Measurements from ENCODE around the gene HDAC4. TPM values are rescaled to one million over a fixed set of nuclear protein-coding genes. Genes with fewer than 3 reads are reported as not detected.
A peak's percentile ranks its signal among the peaks of the same experiment; 100 is the strongest.
"Not testable (repeated sequence)": the region's sequence is repeated elsewhere in the genome, so short reads cannot be mapped to it uniquely, and the experiment has no call there.

HDAC4 gene
- total RNA-seq = 10 to 100 TPM; 25.2 to 65.1 TPM

DNA sequence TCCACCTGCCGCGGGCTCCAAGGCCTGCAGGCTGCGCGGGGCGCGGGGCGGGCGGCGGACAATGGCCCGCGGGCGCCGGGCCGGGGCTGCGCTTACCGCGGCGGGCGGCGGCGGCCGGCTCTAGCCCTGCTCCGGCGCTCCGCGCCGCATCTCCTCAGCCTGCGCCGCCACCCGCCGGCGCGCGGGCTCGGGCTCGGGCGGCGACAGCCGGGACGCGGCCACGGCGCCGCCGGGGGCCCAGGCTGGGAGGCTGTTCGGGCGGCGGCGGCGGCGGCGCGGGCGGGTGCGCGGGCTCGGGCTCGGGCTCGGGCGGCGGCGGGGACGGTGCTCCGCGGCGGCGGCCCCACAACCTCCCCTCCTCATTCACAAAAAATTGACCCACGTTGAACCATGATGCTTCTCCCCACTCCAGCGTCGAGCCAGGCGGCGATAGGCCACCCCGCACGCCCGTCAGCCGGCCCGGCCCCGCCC is at the start of gene HDAC4:
TSS of gene HDAC4 (minus strand) at position 425 of the 471 bp plus-strand sequence. CDS start 48,321 bp downstream, outside the sequence.
- ATAC-seq = peak; percentile 80
- Mint-ChIP-seq H3K27me3 (peaks cover 9% of the 10 kb centered on the region), H3K27ac (peak within 1 kb of the TSS; percentile 95), H3K9me3 (ENCODE audit: low read depth) (no peaks in the 10 kb centered on the region), H3K4me1 (peaks cover 32% of the 10 kb centered on the region), H3K36me3 (peaks cover 11% of the 10 kb centered on the region), H3K4me3 (peak within 1 kb of the TSS; percentile 86)
- CTCF ChIA-PET = interaction anchor here (0.6 to 2.2 kb wide), 5 partner anchors 9 to 133 kb away, joined by 3 to 10 read pairs (median 5); no protein-coding TSS in a partner anchor
- DNase-seq = no peak

DNA sequence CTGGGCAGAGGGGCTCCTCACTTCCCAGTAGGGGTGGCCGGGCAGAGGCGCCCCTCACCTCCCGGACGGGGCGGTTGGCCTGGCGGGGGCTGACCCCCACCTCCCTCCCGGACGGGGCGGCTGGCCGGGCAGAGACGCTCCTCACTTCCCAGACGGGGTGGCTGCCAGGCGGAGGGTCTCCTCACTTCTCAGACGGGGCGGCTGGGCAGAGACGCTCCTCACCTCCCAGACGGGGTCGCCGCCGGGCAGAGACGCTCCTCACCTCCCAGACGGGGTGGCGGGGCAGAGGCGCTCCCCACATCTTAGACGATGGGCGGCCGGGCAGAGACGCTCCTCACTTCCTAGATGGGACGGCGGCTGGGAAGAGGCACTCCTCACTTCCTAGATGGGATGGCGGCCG is 48.6 kb upstream of the HDAC4 start:
- Mint-ChIP-seq H3K27me3 (peaks cover 42% of the 10 kb centered on the region), H3K9me3 (ENCODE audit: low read depth) (peaks cover 10% of the 10 kb centered on the region)
- H3K4me1 Mint-ChIP-seq, CTCF ChIA-PET, ATAC-seq, DNase-seq, H3K36me3 Mint-ChIP-seq, H3K4me3 Mint-ChIP-seq, H3K27ac Mint-ChIP-seq: not testable (repeated sequence)

DNA sequence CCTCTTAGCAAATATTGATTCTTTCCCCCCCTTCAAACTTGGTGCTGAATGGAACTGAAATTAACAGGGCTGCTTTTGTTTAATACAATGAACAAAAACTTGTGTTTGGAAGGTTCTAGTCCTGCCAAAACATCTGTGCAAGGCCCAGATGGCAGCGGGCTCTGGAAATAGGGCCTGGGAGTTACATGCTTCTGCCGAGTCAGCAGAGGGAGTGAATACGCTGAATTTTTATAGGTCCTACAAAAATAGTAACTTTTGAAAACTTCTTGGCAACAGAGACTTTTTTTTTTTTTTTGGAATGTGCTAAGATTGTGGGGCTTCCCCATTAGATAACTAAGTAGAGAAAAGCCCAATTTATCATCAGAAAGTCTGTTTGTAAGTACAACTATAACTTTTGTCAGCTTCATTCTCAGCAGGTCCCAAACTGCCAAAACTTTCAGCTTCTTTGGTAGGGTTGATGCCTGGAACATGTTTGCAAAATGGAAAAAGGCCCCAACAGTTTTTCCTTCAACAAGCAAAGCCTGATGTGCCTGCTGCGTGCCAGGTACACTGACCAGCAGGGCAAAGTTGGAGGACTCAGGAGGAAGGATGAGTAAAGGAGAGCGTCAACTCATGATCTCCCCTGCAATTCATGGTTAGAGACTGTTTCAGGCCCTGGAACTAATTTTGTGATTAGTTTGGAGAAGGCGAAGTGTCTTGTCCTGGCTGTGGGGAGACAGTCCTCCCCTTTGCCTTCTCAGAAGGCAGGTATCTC is 45.1 kb upstream of the HDAC4 start:
- CTCF ChIA-PET = no interaction called here
- Mint-ChIP-seq H3K4me1 (peaks cover 7% of the 10 kb centered on the region), H3K27ac (no peak overlapping the region), H3K4me3 (no peak overlapping the region), H3K27me3 (peaks cover 47% of the 10 kb centered on the region), H3K9me3 (ENCODE audit: low read depth) (peaks cover 2% of the 10 kb centered on the region), H3K36me3 (no peaks in the 10 kb centered on the region)
- no peak for DNase-seq
- no peak for ATAC-seq

DNA sequence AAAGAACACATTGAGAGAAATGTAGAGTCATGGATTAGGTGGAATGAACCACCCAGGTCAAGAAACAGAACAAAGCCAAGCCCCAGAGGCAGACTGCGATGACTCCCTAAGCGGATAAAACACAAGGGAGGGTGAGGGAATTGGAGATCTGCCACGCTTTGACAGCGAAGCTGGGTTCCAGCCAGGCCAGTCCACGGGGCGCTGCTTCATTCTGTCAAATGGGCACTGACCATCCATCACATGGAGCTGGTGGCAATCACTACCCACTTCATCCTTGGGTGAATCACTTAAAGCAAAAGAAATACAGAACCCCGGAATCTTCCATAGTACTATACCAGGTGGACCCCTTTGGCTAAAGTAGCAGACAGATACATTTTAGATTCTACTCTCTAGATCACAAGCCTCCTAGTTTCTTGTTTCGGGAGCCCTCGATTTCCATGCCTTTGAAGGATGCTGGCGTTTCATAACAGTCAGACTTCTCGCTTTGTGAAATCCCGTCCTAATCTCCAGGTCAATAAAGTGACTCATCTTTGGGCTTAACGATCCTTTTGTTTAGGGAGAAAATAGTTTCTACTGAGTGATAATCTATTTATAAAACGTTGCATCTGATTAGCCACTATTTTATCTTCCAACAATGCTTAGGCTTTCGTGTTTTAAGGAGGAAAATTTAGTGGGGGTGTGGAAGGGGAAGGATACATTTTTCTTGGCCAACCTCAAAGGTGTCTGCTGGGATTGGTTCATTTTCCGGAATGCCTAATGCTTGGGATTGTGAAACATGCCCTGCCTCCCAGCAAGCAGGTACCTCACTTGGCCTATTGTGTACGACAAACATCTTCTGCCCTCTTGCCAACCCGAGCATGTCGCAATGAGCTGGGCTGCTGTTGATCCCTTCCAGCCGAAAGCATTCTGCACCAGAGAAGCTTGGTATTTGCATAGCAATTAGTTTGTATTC is 44.1 kb upstream of the HDAC4 start:
- H3K27ac Mint-ChIP-seq = no peak overlapping the region
- ATAC-seq = no peak
- H3K4me3 Mint-ChIP-seq = no peak overlapping the region
- H3K4me1 Mint-ChIP-seq = peaks cover 10% of the 10 kb centered on the region
- no peaks in the 10 kb centered on the region for H3K9me3 Mint-ChIP-seq (ENCODE audit: low read depth)
- CTCF ChIA-PET = no interaction called here
- DNase-seq = peak; percentile 22
- no peaks in the 10 kb centered on the region for H3K36me3 Mint-ChIP-seq
- H3K27me3 Mint-ChIP-seq = peaks cover 53% of the 10 kb centered on the region

DNA sequence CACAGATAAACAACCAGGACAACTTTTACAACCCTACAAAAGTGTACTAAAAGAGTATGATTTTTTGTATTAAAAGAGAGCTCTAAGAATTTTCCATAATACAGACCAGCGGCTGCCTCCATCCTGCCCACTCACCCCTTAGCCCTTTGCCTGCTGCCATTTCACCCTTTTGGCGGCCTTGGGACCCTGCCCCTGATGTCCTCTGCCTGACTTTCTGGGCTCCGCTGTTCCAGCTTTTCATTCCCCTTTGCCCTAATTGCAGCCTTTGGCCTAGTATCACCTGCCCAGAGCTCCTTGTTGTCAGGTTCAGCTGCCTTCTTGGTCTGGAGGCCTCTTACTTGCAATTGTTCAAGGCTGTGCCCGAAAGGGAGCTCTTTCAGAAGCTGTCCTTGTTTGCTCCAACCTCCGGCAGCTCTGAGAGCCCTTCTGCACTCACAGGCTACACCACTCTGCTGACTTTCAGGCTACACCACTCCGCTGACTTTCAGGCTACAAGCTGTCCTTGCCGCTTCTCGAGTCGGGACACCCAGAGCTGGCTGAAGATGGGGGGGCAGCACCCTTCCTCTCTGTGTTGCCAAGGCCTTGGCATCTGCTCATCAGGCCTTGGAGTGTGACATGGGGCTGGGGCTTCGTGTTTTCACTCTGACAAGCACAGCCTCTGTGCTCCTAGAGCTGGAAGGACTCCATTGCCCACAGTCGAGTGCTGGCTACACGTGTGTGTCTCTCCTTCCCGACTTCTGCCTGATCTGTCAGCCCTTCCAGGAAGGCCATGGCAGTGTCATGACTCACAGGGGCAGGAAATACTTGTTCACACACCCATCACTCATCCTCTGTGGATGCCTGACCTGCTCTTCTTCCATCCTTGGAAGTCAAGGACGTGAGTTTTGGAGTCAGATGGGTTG is 43.1 kb upstream of the HDAC4 start:
- Mint-ChIP-seq H3K36me3 (no peaks in the 10 kb centered on the region), H3K27me3 (peaks cover 61% of the 10 kb centered on the region), H3K4me3 (no peak overlapping the region), H3K4me1 (peaks cover 10% of the 10 kb centered on the region), H3K27ac (no peak overlapping the region), H3K9me3 (ENCODE audit: low read depth) (no peaks in the 10 kb centered on the region)
- DNase-seq = peak; percentile 31
- no peak for ATAC-seq
- CTCF ChIA-PET = no interaction called here

DNA sequence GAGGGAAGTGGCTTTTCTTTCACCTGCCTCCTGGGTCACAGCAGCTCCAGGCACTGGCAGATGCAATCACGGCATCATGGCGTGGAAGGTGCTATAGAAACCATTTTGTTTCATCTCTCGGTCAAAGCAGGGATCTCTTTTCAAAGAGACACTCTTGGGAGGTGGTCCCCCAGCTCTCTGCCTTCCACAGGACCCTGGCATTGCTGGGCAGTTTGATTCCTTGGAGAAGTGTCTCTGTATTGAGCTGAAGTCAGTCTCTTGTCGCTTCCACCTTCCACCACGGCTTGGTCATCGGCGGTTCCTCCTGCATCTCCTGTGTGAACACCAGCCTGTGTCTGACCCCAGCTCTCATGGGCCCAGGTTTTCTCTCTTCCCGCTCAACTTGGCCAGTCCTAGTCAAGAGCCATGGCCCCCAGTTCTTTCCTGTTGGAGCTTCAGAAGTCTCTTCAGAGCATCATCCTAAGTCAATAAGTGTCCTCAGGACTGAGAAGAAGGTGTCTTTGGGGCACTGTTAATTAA is 42.3 kb upstream of the HDAC4 start:
- Mint-ChIP-seq H3K4me1 (peaks cover 10% of the 10 kb centered on the region), H3K27me3 (peaks cover 64% of the 10 kb centered on the region), H3K9me3 (ENCODE audit: low read depth) (no peaks in the 10 kb centered on the region), H3K4me3 (no peak overlapping the region), H3K27ac (no peak overlapping the region), H3K36me3 (no peaks in the 10 kb centered on the region)
- CTCF ChIA-PET = no interaction called here
- DNase-seq (peak; percentile 37), ATAC-seq (no peak)

DNA sequence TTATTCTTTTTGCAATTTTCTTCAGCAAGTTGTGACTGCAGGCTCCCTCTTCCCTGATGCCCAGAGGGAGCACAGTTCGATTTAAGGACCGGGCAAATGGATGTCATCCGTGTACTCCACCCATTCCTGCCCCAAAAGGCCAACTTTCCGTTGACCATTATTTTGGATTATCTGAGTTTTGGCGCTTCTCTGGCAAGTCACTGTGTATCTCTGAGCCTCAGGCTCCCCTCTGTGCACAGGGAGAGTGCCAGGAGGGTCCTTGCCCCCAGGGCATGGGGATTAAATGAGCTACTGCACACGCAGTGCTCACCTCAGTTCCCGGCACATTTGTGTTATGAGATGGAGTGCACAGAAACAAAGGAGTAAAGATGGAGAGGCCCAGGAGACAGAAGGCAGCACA is 41.4 kb upstream of the HDAC4 start:
- Mint-ChIP-seq H3K4me1 (peaks cover 10% of the 10 kb centered on the region), H3K27ac (no peak overlapping the region), H3K9me3 (ENCODE audit: low read depth) (no peaks in the 10 kb centered on the region), H3K36me3 (no peaks in the 10 kb centered on the region), H3K27me3 (peaks cover 69% of the 10 kb centered on the region), H3K4me3 (no peak overlapping the region)
- DNase-seq (no peak), ATAC-seq (no peak)
- CTCF ChIA-PET = no interaction called here

DNA sequence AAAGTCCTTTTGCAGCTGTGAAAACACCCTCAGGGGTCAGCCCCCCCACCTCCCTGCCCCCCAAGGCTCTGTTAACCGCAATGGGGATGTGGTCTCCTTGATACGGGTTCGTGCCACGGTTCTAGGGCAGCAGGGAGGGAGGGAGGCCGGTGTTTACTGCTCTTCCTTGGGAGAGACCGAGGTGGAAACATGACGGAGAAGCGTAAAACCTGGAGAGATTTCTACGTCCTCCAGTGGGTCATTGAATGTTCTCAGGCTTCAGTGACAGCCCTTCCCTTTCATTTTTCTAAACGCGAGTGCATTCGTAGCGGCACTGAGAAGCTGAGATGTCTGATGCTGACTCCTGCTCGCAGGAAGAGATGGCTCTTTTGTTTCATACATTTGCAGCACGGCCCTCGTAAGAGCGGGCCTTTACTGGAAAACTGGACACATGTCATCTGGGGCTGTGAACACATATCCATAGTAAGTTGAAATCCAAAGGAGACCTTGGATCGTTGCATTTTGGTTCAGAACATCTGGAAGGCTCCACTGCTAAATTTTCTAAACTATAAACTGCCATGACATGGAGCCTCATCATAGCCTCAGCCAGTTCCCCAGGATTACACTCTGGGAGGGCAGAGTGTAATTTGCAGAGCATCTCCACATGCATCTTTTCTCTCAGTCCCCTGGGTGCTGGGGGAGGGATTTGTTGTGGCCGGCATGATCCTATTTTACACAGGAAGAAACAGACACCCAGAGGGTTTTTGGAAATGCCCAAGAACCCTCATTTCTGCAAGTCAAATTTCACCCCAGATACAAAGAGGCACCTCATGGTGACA is 40.6 kb upstream of the HDAC4 start:
- no peaks in the 10 kb centered on the region for H3K36me3 Mint-ChIP-seq
- DNase-seq = no peak
- no peak overlapping the region for H3K27ac Mint-ChIP-seq
- H3K27me3 Mint-ChIP-seq = peaks cover 67% of the 10 kb centered on the region
- no peak overlapping the region for H3K4me3 Mint-ChIP-seq
- ATAC-seq = no peak
- H3K4me1 Mint-ChIP-seq = peaks cover 10% of the 10 kb centered on the region
- CTCF ChIA-PET = no interaction called here
- no peaks in the 10 kb centered on the region for H3K9me3 Mint-ChIP-seq (ENCODE audit: low read depth)

DNA sequence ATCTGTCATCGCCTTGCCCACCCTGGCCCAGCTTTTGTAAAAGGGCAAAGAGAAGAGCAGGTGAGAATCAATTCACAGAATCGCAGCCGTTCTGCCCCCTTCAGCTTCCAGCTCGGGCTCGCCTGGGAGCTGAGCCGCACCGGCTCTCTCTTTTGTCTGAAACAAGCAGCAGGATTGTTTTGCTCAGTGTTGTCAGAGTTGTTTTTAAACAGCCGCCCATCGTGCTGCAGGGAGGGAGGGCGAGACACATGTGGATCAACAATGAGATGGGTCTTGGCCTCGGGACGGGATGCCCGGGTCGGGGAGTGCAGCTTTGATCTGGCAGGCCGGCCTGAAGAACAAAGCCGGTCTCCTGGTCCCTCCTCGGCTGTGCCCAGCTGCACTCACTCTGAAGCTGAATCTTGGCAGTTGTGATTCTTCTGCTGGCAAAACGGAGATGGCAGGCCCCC is 39.7 kb upstream of the HDAC4 start:
- H3K4me3 Mint-ChIP-seq = no peak overlapping the region
- no peak overlapping the region for H3K27ac Mint-ChIP-seq
- H3K9me3 Mint-ChIP-seq (ENCODE audit: low read depth) = no peaks in the 10 kb centered on the region
- H3K27me3 Mint-ChIP-seq = peaks cover 62% of the 10 kb centered on the region
- DNase-seq = no peak
- CTCF ChIA-PET = no interaction called here
- H3K4me1 Mint-ChIP-seq = peaks cover 10% of the 10 kb centered on the region
- no peaks in the 10 kb centered on the region for H3K36me3 Mint-ChIP-seq
- no peak for ATAC-seq

DNA sequence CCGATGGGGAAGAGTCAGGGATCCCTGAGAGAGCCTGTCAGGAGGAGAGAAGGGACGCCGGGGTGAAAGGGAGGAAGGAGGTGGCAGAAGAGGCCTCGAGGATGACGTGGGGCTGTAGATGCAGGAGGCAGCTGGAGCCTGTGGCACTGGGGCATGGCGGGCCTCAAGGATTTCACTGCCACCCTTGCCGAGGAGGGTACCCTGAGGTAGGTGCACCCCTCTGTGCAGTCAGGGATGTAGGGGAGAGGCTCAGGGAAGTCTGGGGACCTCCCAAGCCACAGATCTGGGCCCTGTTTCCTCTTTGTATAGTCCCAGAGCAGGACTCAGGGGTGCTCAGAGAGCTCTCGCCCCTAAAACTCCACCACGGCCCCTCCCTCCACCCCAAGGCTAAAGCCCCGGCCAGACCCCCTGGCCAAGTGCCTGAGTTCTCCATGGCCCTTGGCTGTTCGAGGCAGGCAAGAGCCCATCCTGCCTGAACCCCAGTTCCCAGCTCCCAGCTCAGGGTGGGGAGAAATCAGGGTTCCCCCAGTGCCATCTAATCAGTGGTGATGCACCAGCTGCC is 39.0 kb upstream of the HDAC4 start:
- CTCF ChIA-PET = no interaction called here
- Mint-ChIP-seq H3K36me3 (no peaks in the 10 kb centered on the region), H3K9me3 (ENCODE audit: low read depth) (no peaks in the 10 kb centered on the region), H3K4me3 (no peak overlapping the region), H3K27ac (no peak overlapping the region), H3K4me1 (peaks cover 10% of the 10 kb centered on the region), H3K27me3 (peaks cover 62% of the 10 kb centered on the region)
- no peak for DNase-seq
- ATAC-seq = no peak

DNA sequence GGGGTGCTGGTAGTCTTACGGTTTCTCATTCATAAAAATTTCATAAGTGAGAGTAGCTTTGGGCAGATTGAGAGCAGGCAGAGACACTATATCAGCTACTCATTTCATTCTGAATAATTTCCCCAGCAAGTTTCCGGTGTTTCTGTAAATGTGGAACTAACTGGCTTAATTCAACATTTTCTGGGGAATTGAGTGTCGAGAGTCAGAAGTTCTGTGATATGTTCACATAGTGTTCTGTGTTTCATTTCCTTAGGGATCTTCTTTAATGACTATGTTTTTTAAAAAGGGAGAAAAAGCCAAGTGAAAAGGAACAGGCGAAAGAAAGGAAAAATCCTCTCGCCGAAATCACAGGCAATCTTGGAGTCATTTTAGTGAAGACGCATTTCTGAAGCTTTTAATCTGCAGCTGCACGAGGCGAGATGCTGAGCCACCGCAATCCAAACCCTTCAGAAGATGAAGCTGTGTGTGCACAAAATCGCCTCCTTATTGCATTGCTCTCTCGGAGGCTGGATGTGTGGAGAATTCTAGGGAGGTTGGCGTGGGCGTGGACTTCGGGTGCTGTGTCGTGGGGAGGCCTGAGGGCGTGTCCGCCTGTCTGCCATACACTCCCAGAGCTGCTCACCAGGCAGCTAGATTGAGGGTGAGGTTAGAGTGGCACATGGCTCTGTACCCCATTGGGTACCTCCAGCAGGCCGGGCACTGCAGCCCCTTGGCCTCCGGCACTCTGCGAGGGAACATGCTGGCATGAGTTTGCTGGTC is 38.4 kb upstream of the HDAC4 start:
- CTCF ChIA-PET = no interaction called here

More for the DNA sequence above, 38.4 kb upstream of the HDAC4 start:
- H3K36me3 Mint-ChIP-seq = no peaks in the 10 kb centered on the region
- ATAC-seq (no peak), DNase-seq (no peak)
- peaks cover 62% of the 10 kb centered on the region for H3K27me3 Mint-ChIP-seq
- no peak overlapping the region for H3K4me3 Mint-ChIP-seq
- H3K27ac Mint-ChIP-seq = no peak overlapping the region
- H3K4me1 Mint-ChIP-seq = peaks cover 11% of the 10 kb centered on the region
- peaks cover under 1% of the 10 kb centered on the region for H3K9me3 Mint-ChIP-seq (ENCODE audit: low read depth)

Data from activated CD8-positive, alpha-beta memory T cell treated with anti-CD3 and anti-CD28 coated beads, Interleukin-2, amount 10 ng/mL, durations not matched to agents 7 days and 5 days (primary cell).